ENCODE data around the gene DOLPP1.

DOLPP1 gene

GRCh38 chr9:129053020-129053419 is 27.9 kb upstream of the DOLPP1 start:
- TF ChIP-seq, protein P1, sequence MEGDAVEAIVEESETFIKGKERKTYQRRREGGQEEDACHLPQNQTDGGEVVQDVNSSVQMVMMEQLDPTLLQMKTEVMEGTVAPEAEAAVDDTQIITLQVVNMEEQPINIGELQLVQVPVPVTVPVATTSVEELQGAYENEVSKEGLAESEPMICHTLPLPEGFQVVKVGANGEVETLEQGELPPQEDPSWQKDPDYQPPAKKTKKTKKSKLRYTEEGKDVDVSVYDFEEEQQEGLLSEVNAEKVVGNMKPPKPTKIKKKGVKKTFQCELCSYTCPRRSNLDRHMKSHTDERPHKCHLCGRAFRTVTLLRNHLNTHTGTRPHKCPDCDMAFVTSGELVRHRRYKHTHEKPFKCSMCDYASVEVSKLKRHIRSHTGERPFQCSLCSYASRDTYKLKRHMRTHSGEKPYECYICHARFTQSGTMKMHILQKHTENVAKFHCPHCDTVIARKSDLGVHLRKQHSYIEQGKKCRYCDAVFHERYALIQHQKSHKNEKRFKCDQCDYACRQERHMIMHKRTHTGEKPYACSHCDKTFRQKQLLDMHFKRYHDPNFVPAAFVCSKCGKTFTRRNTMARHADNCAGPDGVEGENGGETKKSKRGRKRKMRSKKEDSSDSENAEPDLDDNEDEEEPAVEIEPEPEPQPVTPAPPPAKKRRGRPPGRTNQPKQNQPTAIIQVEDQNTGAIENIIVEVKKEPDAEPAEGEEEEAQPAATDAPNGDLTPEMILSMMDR (IDR thresholded peaks at IDR 0.05; ENCODE audit: insufficient read depth, low read length, missing control alignments), result no peak
- no peak for DNase-seq (ENCODE audit: low read depth, low spot score)
- ChIA-PET CTCF (no interaction called here), POLR2A (interaction anchor here (1.0 kb wide), 1 partner anchor 104 kb away, joined by 5 read pairs; no protein-coding TSS in a partner anchor)
- H3K4me3 ChIP-seq (ENCODE audit: low read depth, low read length), result no peak overlapping the region

DNA sequence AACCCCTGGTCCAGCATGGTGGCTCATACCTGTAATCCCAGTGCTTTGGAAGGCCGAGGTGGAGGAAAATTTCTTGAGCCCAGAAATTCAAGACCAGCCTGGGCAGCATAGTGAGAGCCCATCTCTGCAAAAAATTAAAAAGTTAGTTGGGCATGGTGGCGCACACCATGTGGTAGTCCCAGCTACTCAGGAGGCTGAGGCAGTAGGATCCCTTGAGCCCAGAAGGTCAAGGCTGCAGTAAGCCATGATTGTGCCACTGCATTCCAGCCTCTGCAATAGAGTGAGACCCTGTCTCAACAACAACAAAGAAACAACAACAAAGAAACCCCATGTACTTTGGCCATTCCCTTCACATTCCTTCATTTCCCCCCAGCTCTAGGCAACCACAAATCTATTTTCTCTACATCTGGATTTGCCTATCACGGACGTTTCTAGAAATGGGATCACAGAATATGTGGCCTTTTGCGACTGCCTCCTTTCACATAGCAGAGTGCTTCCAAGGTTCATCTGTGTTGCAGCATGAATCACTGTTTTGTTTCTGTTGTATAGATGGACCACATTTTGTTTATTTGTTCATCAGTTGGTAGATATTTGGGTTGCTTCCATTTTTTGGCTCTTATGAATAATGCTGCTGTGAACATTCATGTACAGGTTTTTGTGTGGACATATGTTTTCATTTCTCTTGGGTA is 26.6 kb upstream of the DOLPP1 start:
- no peak for DNase-seq (ENCODE audit: low read depth, low spot score)
- ChIA-PET CTCF (interaction anchor here (1.2 kb wide), 1 partner anchor 26 kb away, joined by 3 read pairs; the partner anchor contains the start of gene SH3GLB2), POLR2A (no interaction called here)
- TF ChIP-seq, protein P1 (IDR thresholded peaks at IDR 0.05; ENCODE audit: insufficient read depth, low read length, missing control alignments), result no peak
- H3K4me3 ChIP-seq (ENCODE audit: low read depth, low read length), result no peak overlapping the region

DNA sequence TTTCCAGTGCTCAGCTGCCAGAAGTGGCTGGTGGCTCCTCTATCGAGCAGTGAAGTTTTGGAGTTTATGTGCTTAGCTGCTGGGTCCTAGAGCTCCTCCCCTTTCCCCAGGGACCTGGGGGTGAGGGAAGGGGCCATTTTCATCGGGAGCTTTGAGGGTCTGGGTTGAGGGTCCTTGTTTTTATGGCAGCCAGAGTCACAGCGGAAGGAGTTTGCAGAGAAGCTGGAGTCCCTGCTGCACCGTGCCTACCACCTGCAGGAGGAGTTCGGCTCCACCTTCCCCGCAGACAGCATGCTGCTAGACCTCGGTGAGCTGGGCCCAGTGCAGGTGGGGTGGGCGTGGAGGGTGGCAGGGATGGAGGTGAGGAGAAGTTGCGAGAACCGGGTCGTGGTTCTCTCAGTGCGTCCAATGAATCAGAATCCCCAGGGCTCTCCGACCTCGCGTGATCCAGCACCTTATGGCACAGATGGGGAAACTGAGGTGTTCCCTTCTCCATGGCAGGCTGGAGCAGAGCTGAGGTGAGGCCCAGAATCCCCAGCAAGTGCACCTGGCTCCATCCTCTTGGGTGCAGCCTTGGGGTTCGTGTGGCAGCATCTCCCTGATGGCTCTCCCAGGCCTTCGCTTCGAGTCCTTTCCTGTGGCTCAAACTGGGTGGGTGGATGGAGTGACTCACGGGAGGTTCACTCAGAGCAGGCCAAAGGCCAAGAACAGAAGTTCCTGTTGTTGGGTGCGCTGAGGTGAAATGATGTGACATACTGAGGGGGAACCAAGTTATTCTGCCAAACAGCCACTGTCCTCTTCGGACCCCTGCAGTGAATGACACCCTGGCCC is 21.7 kb upstream of the DOLPP1 start:
- DNase-seq (ENCODE audit: low read depth, low spot score), result no peak
- H3K4me3 ChIP-seq (ENCODE audit: low read depth, low read length), result no peak overlapping the region
- CTCF ChIA-PET, result no interaction called here
- POLR2A ChIA-PET, result no interaction called here
- TF ChIP-seq, protein P1 (IDR thresholded peaks at IDR 0.05; ENCODE audit: insufficient read depth, low read length, missing control alignments), result no peak

DNA sequence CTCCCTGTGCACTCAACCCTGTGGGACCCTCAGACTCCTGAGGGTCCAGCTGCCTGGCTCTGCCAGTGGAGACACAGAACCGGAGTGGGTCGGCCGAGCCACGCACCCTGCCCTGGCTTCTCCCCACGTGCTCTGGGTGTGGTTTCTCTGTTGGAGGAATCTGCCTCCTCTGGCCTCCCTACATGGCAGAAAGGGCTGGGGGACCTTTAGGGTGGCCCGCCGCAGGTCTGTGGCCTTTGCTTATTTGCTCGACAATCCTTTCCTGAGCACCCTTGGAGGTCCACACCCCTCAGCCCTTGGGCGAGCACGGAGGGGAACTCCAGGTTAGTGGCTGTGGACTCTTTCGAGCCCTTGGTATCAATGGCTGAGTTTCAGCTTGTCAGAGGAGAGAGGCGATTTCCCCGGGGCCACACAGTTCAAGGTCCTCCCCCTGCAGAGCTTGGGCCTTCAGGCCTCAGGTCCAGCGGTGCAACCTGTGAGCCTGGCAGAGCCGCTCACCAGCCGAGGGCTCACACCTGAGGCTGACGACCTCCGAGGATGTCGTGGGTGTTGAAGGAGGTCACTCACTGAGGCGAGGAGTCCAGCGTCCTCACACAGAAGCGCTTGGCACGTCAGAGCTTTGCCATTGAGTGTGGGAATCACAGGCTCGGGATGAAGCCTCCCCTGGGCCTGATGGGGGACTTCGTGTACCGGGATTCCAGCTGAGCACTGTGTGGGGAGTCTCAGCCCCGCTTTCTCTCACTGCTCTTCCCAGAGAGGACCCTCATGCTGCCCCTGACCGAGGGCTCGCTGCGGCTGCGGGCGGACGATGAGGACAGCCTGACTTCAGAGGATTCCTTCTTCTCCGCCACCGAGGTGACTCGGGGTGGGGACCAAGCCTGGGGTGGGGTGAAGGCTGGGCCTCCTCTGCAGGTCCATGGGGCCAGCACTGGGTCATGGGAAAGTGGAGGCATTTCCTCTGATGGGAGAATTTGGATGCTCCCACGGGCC is 20.8 kb upstream of the DOLPP1 start:
- CTCF ChIA-PET, result no interaction called here
- H3K4me3 ChIP-seq (ENCODE audit: low read depth, low read length), result no peak overlapping the region
- POLR2A ChIA-PET, result no interaction called here
- no peak for DNase-seq (ENCODE audit: low read depth, low spot score)
- TF ChIP-seq, protein P1 (IDR thresholded peaks at IDR 0.05; ENCODE audit: insufficient read depth, low read length, missing control alignments), result no peak

DNA sequence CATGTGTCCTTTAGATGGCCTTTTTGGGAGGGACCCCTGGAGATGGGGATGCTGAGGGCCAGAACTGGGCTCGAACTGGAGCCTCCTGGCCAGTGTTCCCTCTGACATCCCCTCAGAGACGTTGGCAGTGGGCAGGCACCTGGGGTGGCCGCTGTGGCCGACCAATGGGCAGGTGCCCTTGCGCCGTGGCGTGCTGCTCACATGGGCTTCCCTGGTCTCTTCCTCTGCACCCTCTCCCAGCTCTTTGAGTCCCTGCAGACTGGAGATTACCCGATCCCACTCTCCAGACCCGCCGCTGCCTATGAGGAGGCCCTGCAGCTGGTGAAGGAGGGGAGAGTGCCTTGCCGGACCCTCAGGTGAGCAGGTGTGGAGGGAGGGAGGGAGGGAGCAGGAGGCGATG is 19.9 kb upstream of the DOLPP1 start:
- CTCF ChIA-PET, result no interaction called here
- no peak overlapping the region for H3K4me3 ChIP-seq (ENCODE audit: low read depth, low read length)
- POLR2A ChIA-PET, result no interaction called here
- TF ChIP-seq, protein P1 (IDR thresholded peaks at IDR 0.05; ENCODE audit: insufficient read depth, low read length, missing control alignments), result no peak
- DNase-seq (ENCODE audit: low read depth, low spot score), result no peak

Measured in AG04449 (cell line).